HEK293 (cell line): ENCODE results near the gene AGAP1.

Experiments
- CTCF ChIA-PET: fragments of 350-600 bp; formaldehyde crosslinking; extraction: SDS; loops from one replicate; lab custom pipeline; 2021; ENCODE audit warnings: antibody characterized with exemption; lab: Yijun Ruan, JAX
- POLR2A ChIA-PET: fragments of 300-600 bp; formaldehyde crosslinking; extraction: SDS; loops from one replicate; lab custom pipeline; 2020; ENCODE audit warnings: antibody characterized with exemption, inconsistent platforms; lab: Yijun Ruan, JAX
- H3K27ac ChIP-seq: fragments of 200-500 bp; sonication (Bioruptor generic); 2 replicates; pipeline ENCODE4 v1.5.1; 2014; ENCODE audit warnings: low read depth, low read length, control low read depth, inconsistent platforms; ENCODE audit errors: extremely low read depth
- H3K36me3 ChIP-seq, 2 experiments: fragments of 200-500 bp in 1 of 2; sonication (Bioruptor generic) in 1 of 2; 1 replicate in 1 of 2; 2 replicates in 1 of 2; pipeline ENCODE4 v1.5.1; 2014 to 2017; ENCODE audit warnings: inconsistent platforms in 2 of 2, low read length in 2 of 2; ENCODE audit not compliant: control insufficient read depth in 2 of 2, insufficient read depth in 1 of 2
- H3K4me1 ChIP-seq: fragments of 200-500 bp; sonication (Bioruptor generic); 2 replicates; pipeline ENCODE4 v1.5.1; 2014; ENCODE audit warnings: mild to moderate bottlenecking, low read length, inconsistent platforms; ENCODE audit not compliant: control insufficient read depth, insufficient read depth
- H3K4me3 ChIP-seq: 2 replicates; pipeline ENCODE4 v1.5.1; 2011; ENCODE audit warnings: low read depth, mild to moderate bottlenecking, control low read depth, low read length, moderate library complexity
- H3K9me3 ChIP-seq: fragments of 200-500 bp; sonication (Bioruptor generic); 2 replicates; pipeline ENCODE4 v1.5.1; 2014; ENCODE audit warnings: low read depth, low read length, inconsistent platforms; ENCODE audit not compliant: control insufficient read depth, insufficient read depth
- BCL11A ChIP-seq: fragments of 450-650 bp; formaldehyde crosslinking; IDR thresholded peaks from 2 replicates; pipeline ENCODE4 v1.5.1; 2016; ENCODE audit warnings: low read depth, missing biosample characterization, missing genetic modification characterization
- EGR2 ChIP-seq: fragments of 450-650 bp; formaldehyde crosslinking; IDR thresholded peaks from 2 replicates; pipeline ENCODE4 v1.5.1; 2016; ENCODE audit warnings: low read depth, missing biosample characterization, missing genetic modification characterization
- ELK4 ChIP-seq: IDR thresholded peaks from 2 replicates; pipeline ENCODE4 v1.6.1; 2011; ENCODE audit warnings: mild to moderate bottlenecking, low read depth, low read length, borderline replicate concordance
- MYNN ChIP-seq: fragments of 450-650 bp; formaldehyde crosslinking; IDR thresholded peaks from 2 replicates; pipeline ENCODE4 v1.5.1; 2016; ENCODE audit warnings: missing biosample characterization, missing genetic modification characterization, borderline replicate concordance
- PRDM10 ChIP-seq: fragments of 450-650 bp; formaldehyde crosslinking; IDR thresholded peaks from 2 replicates; pipeline ENCODE4 v1.5.1; 2016; ENCODE audit warnings: missing biosample characterization, missing genetic modification characterization
- PRDM6 ChIP-seq: fragments of 450-650 bp; formaldehyde crosslinking; IDR thresholded peaks from 2 replicates; pipeline ENCODE4 v1.5.1; 2017; ENCODE audit warnings: missing biosample characterization, missing genetic modification characterization
- SETDB1 ChIP-seq: IDR thresholded peaks from one replicate; pipeline ENCODE4 v1.6.1; 2017; ENCODE audit warnings: mild to moderate bottlenecking, low read length, moderate library complexity, mixed read lengths; ENCODE audit not compliant: insufficient read length
- TSHZ1 ChIP-seq: fragments of 450-650 bp; formaldehyde crosslinking; IDR thresholded peaks from 2 replicates; pipeline ENCODE4 v1.5.1; 2016; ENCODE audit warnings: missing biosample characterization, missing genetic modification characterization, borderline replicate concordance
- ZBTB48 ChIP-seq: fragments of 450-650 bp; formaldehyde crosslinking; IDR thresholded peaks from 2 replicates; pipeline ENCODE4 v1.5.1; 2016; ENCODE audit warnings: missing biosample characterization, missing genetic modification characterization
- ZFP3 ChIP-seq: fragments of 450-650 bp; formaldehyde crosslinking; IDR thresholded peaks from 2 replicates; pipeline ENCODE4 v1.5.1; 2016; ENCODE audit warnings: low read depth, missing biosample characterization, missing genetic modification characterization
- ZNF10 ChIP-seq: fragments of 450-650 bp; formaldehyde crosslinking; IDR thresholded peaks from 2 replicates; pipeline ENCODE4 v1.5.1; 2017; ENCODE audit warnings: missing biosample characterization, missing genetic modification characterization
- ZNF114 ChIP-seq: fragments of 450-650 bp; formaldehyde crosslinking; IDR thresholded peaks from 2 replicates; pipeline ENCODE4 v1.5.0; 2017; ENCODE audit warnings: missing biosample characterization, missing genetic modification characterization
- ZNF211 ChIP-seq: fragments of 450-650 bp; formaldehyde crosslinking; IDR thresholded peaks from 2 replicates; pipeline ENCODE4 v1.5.1; 2016; ENCODE audit warnings: low read depth, missing biosample characterization, missing genetic modification characterization
- ZNF223 ChIP-seq: fragments of 450-650 bp; formaldehyde crosslinking; IDR thresholded peaks from 2 replicates; pipeline ENCODE4 v1.5.1; 2016; ENCODE audit warnings: missing biosample characterization, missing genetic modification characterization
- ZNF354C ChIP-seq: fragments of 450-650 bp; formaldehyde crosslinking; IDR thresholded peaks from 2 replicates; pipeline ENCODE4 v1.5.1; 2016; ENCODE audit warnings: missing biosample characterization, missing genetic modification characterization, low read depth, borderline replicate concordance
- ZNF488 ChIP-seq: fragments of 450-650 bp; formaldehyde crosslinking; IDR thresholded peaks from 2 replicates; pipeline ENCODE4 v1.5.1; 2016; ENCODE audit warnings: missing biosample characterization, missing genetic modification characterization
- ZNF530 ChIP-seq: fragments of 450-650 bp; formaldehyde crosslinking; IDR thresholded peaks from 2 replicates; pipeline ENCODE4 v1.5.1; 2016; ENCODE audit warnings: low read depth, missing biosample characterization, missing genetic modification characterization
- ZNF548 ChIP-seq: fragments of 450-650 bp; formaldehyde crosslinking; IDR thresholded peaks from 2 replicates; pipeline ENCODE4 v1.5.1; 2016; ENCODE audit warnings: missing biosample characterization, missing genetic modification characterization
- ZNF585B ChIP-seq: fragments of 450-650 bp; formaldehyde crosslinking; IDR thresholded peaks from 2 replicates; pipeline ENCODE4 v1.5.1; 2016; ENCODE audit warnings: missing biosample characterization, missing genetic modification characterization
- ZNF654 ChIP-seq: fragments of 450-650 bp; formaldehyde crosslinking; IDR thresholded peaks from 2 replicates; pipeline ENCODE4 v1.5.1; 2016; ENCODE audit warnings: low read depth, missing biosample characterization, missing genetic modification characterization
- ZNF664 ChIP-seq: fragments of 450-650 bp; formaldehyde crosslinking; IDR thresholded peaks from 2 replicates; pipeline ENCODE4 v1.5.1; 2016; ENCODE audit warnings: missing biosample characterization, missing genetic modification characterization
- ZNF837 ChIP-seq: fragments of 450-650 bp; formaldehyde crosslinking; IDR thresholded peaks from 2 replicates; pipeline ENCODE4 v1.5.1; 2016; ENCODE audit warnings: missing biosample characterization, missing genetic modification characterization
- ZSCAN30 ChIP-seq: fragments of 450-650 bp; IDR thresholded peaks from 2 replicates; pipeline ENCODE4 v1.5.1; 2018; ENCODE audit warnings: missing biosample characterization, mild to moderate bottlenecking, missing genetic modification characterization, moderate library complexity

AGAP1 gene

GRCh38 chr2:236169741-236170589 is 676.1 kb downstream of the AGAP1 start:
- Histone ChIP-seq H3K27ac (no peak overlapping the region), H3K9me3 (no peaks in the 10 kb centered on the region), H3K4me1 (no peaks in the 10 kb centered on the region; the same call in 1 of the 2 replicates), H3K4me3 (no peak overlapping the region), H3K36me3 (peaks cover 0 to 24% of the 10 kb centered on the region in 2 experiments; a peak in 1 of 3 replicates)
- POLR2A ChIA-PET = no interaction called here
- TF ChIP-seq ZSCAN30 (no peak), ZNF530 (no peak), ZNF10 (tag by site-specific recombination) (no peak), ZNF354C (tag by site-specific recombination) (no peak), SETDB1 (no peak), ZNF548 (tag by site-specific recombination) (no peak), ZFP3 (tag by site-specific recombination) (no peak), ZNF654 (tag by site-specific recombination) (no peak), PRDM6 (tag by site-specific recombination) (no peak), EGR2 (no peak), PRDM10 (tag by site-specific recombination) (no peak), MYNN (tag by site-specific recombination) (no peak), ZNF223 (no peak), BCL11A (tag by site-specific recombination) (no peak)
- CTCF ChIA-PET = interaction anchor here (0.5 to 2.2 kb wide), 9 partner anchors 8 to 1022 kb away, joined by 3 to 13 read pairs (median 5); no protein-coding TSS in a partner anchor

GRCh38 chr2:236170590-236171165 is 676.8 kb downstream of the AGAP1 start:
- no peak overlapping the region for H3K4me3 ChIP-seq
- H3K4me1 ChIP-seq = peaks cover 2% of the 10 kb centered on the region
- peaks cover 0 to 16% of the 10 kb centered on the region in 2 experiments; a peak in 1 of 3 replicates for H3K36me3 ChIP-seq
- H3K9me3 ChIP-seq = no peaks in the 10 kb centered on the region
- ChIA-PET POLR2A (no interaction called here), CTCF (interaction anchor here (1.5 to 2.2 kb wide), 3 partner anchors 10 to 405 kb away, joined by 5 to 13 read pairs (median 8); no protein-coding TSS in a partner anchor)
- no peak overlapping the region for H3K27ac ChIP-seq
- TF ChIP-seq ZNF211 (tag by site-specific recombination) = no peak
- no peak for TF ChIP-seq ZNF488 (tag by site-specific recombination)
- TF ChIP-seq ELK4 = no peak
- no peak for TF ChIP-seq ZNF664 (tag by site-specific recombination)
- TF ChIP-seq ZNF585B (tag by site-specific recombination) = no peak
- no peak for TF ChIP-seq ZNF837 (tag by site-specific recombination)
- no peak for TF ChIP-seq TSHZ1 (tag by site-specific recombination)
- TF ChIP-seq ZNF114 (tag by site-specific recombination) = no peak
- no peak for TF ChIP-seq ZBTB48 (tag by site-specific recombination)
